GM21515 (cell line): ENCODE measurements around the gene RFC4.

Experiments
- ATAC-seq: cut with Tn5 transposase; IDR thresholded peaks from one replicate; pipeline ENCODE4 v1.9.1; 2021; ENCODE audit not compliant: unreplicated experiment

Gene RFC4

DNA sequence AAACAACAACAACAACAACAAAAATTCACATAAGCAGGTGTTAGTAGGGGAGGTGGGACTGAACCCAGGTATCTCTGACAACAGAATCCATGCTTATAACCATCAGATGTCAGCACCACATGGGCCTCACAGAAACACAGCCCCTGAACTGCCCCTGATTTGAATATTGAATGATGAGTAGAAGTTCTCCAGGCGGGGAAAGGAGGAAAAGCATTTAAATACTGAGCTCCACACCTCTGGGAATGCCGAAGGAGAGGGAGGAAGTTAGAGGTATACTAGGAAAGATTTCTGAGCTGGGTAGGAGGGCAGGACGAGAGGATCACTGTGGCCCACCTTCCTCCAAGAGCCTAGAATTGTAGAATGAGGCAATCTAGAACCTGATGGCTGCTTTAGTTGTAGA is 54.8 kb downstream of the RFC4 start:
- ATAC-seq, result no peak

DNA sequence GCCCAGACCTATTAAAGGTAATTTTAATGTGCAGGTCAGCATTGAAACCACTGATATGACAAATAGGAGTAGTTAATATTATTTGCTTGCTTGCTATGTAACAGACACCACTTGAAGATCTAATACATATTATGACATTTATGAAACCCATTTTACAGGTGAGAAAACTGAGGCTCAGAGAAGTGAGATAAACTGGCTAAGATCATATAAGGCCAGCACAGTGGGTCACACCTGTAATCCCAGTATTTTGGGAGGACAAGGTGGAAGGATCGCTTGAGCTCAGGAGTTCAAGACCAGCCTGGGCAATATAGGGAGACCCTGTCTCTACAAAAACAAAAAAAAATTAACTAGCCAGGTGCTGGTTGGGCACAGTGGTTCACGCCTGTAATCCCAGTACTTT is 56.0 kb downstream of the RFC4 start:
- ATAC-seq, result no peak

DNA sequence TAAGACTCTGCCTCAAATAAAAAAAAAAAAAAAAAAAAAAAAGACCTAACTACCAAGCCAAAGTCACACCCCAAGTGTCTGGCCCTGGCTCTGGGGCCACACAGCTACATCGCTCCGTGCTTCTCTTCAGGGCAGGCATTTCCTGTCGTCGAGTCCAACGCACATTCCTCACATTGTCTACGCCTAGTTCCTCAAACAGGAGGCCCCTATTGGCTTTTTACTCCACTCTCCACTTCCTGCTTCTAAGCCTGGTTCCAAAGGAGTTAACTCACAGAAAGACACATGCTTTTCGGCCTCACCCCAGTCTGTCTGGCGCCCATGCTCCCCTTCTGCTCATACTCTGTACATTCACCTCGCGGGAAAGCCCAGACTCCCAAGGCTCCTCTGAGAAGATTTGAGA is 60.3 kb downstream of the RFC4 start:
- no peak for ATAC-seq

DNA sequence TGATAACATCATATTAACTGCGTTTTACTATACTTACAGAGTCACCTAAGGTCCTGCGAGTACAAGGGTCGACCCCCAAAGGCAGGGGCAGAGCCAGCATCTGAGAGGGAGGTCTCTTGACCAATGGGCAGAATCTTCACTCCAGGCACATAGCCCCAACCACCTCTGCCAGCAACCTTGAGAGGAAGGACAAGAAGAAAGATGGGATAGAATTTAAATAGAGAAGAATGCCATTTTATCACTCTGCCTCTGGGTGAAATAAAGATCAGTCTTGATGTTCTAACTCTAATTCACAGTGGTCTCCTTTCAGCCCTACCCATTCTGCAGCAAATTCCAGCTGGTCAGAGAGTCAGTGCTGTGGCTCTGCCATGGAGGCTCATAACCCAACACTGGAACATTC is 62.6 kb downstream of the RFC4 start:
- ATAC-seq, result no peak

DNA sequence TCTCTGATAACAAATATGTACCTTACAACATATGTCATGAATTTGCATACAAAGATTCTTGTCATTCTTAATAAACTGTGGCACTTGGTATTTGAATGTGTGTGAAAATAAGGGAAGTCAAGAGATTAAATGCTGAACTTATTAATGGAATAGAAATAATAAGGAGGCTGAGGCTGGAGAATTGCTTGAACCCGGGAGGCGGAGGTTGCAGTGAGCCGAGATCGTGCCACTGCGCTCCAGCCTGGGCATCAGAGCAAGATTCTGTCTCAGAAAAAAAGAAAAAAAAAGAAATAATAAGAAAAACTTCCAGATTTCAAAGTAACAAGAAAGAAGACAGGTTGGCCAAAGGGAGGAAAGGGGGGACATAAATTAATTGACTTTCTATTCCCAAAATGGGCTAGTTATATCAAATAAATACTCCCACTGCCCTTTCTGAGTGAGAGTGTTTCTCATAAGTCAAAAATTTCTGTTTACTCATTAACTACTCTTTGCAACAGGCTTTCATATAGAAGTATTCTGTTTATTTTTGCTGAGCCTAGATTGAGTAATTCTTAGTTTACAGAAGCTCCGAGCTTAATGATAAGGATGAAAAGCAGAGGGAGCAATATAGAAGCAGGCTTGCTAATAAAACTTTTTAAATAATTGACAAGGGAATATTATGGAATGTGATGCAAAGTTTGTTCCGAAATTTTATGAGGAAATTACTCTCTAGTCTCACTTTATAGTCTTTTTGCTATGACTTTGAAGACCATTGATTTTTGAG is 63.5 kb downstream of the RFC4 start:
- no peak for ATAC-seq
